KOPT-K1 (cell line): ENCODE data around the gene PCDHGB1.
"Not testable (repeated sequence)": the region's sequence is repeated elsewhere in the genome, so short reads cannot be mapped to it uniquely, and the experiment has no call there.

Source experiments
- H3K27ac ChIP-seq: fragments of 200-600 bp; sonication (generic); 2 replicates; pipeline ENCODE4 v1.5.1; 2016; ENCODE audit warnings: antibody characterized with exemption, mild to moderate bottlenecking, low read depth, low read length; ENCODE audit not compliant: poor library complexity, severe bottlenecking
- H3K36me3 ChIP-seq: fragments of 200-600 bp; sonication (generic); 2 replicates; pipeline ENCODE4 v1.5.1; 2017; ENCODE audit warnings: antibody characterized with exemption, mild to moderate bottlenecking, low read length, moderate library complexity; ENCODE audit not compliant: insufficient read depth
- H3K9me3 ChIP-seq: fragments of 200-600 bp; sonication (generic); 2 replicates; pipeline ENCODE4 v1.5.1; 2017; ENCODE audit warnings: antibody characterized with exemption, low read length, mild to moderate bottlenecking; ENCODE audit not compliant: insufficient read depth, poor library complexity, severe bottlenecking

Gene PCDHGB1

GRCh38 chr5:141338538-141339306 is 11.2 kb upstream of the PCDHGB1 start, which contains the start of gene PCDHGA2:
TSS of gene PCDHGA2 (plus strand) at chr5:141338760.
- H3K36me3 ChIP-seq = no peaks in the 10 kb centered on the region
- no peak within 1 kb of the TSS for H3K27ac ChIP-seq
- H3K9me3 ChIP-seq = peaks cover 20% of the 10 kb centered on the region

GRCh38 chr5:141340781-141341354 is 9.0 kb upstream of the PCDHGB1 start:
- H3K36me3 ChIP-seq, H3K27ac ChIP-seq: not testable (repeated sequence)
- H3K9me3 ChIP-seq = peaks cover 38% of the 10 kb centered on the region

GRCh38 chr5:141342773-141343172 is 7.1 kb upstream of the PCDHGB1 start:
- Histone ChIP-seq H3K36me3 (no peaks in the 10 kb centered on the region), H3K27ac (no peak overlapping the region), H3K9me3 (peaks cover 38% of the 10 kb centered on the region)

GRCh38 chr5:141343242-141343952 is 6.5 kb upstream of the PCDHGB1 start, which contains the start of gene PCDHGA3:
TSS of gene PCDHGA3 (plus strand) at chr5:141343829. CDS start at chr5:141344034, 205 bp downstream.
- H3K27ac ChIP-seq = no peak within 1 kb of the TSS
- peaks cover 38% of the 10 kb centered on the region for H3K9me3 ChIP-seq
- H3K36me3 ChIP-seq = no peaks in the 10 kb centered on the region

GRCh38 chr5:141343953-141344463 is 5.9 kb upstream of the PCDHGB1 start:
- H3K27ac ChIP-seq = no peak overlapping the region
- H3K36me3 ChIP-seq = no peaks in the 10 kb centered on the region
- peaks cover 34% of the 10 kb centered on the region for H3K9me3 ChIP-seq

- peaks cover 21% of the 10 kb centered on the region for H3K9me3 ChIP-seq
- no peaks in the 10 kb centered on the region for H3K36me3 ChIP-seq
- no peak overlapping the region for H3K27ac ChIP-seq
Observed at GRCh38 chr5:141345327-141345726, 4.6 kb upstream of the PCDHGB1 start.

GRCh38 chr5:141346017-141346416 is 3.9 kb upstream of the PCDHGB1 start:
- peaks cover 19% of the 10 kb centered on the region for H3K9me3 ChIP-seq
- H3K27ac ChIP-seq, H3K36me3 ChIP-seq: not testable (repeated sequence)

- Histone ChIP-seq H3K9me3 (no peaks in the 10 kb centered on the region), H3K27ac (no peak overlapping the region), H3K36me3 (no peaks in the 10 kb centered on the region)
Observed at GRCh38 chr5:141351591-141351990, 1.7 kb downstream of the PCDHGB1 start.

GRCh38 chr5:141354900-141355469 is 5.1 kb downstream of the PCDHGB1 start, which contains the start of gene PCDHGA4:
TSS of gene PCDHGA4 (plus strand) at chr5:141355021. CDS start at chr5:141355108, 87 bp downstream.
- Histone ChIP-seq H3K36me3 (no peaks in the 10 kb centered on the region), H3K9me3 (no peaks in the 10 kb centered on the region), H3K27ac (no peak within 1 kb of the TSS)

- Histone ChIP-seq H3K9me3 (peaks cover 4% of the 10 kb centered on the region), H3K36me3 (no peaks in the 10 kb centered on the region), H3K27ac (no peak overlapping the region)
Observed at GRCh38 chr5:141355641-141356040, 5.7 kb downstream of the PCDHGB1 start.

GRCh38 chr5:141356133-141356532 is 6.2 kb downstream of the PCDHGB1 start:
- peaks cover 8% of the 10 kb centered on the region for H3K9me3 ChIP-seq
- no peaks in the 10 kb centered on the region for H3K36me3 ChIP-seq
- H3K27ac ChIP-seq = no peak overlapping the region

GRCh38 chr5:141356950-141357349 is 7.1 kb downstream of the PCDHGB1 start:
- no peaks in the 10 kb centered on the region for H3K36me3 ChIP-seq
- H3K9me3 ChIP-seq = peaks cover 13% of the 10 kb centered on the region
- H3K27ac ChIP-seq = no peak overlapping the region

- peaks cover 31% of the 10 kb centered on the region for H3K9me3 ChIP-seq
- no peaks in the 10 kb centered on the region for H3K36me3 ChIP-seq
- no peak within 1 kb of the TSS for H3K27ac ChIP-seq
Observed at GRCh38 chr5:141359790-141360426, 10.0 kb downstream of the PCDHGB1 start, which contains the start of gene PCDHGB2. TSS of gene PCDHGB2 (plus strand) at chr5:141359994. CDS start at chr5:141360136, 142 bp downstream.

GRCh38 chr5:141360685-141361084 is 10.8 kb downstream of the PCDHGB1 start:
- H3K27ac ChIP-seq = no peak overlapping the region
- peaks cover 39% of the 10 kb centered on the region for H3K9me3 ChIP-seq
- H3K36me3 ChIP-seq = no peaks in the 10 kb centered on the region
